Activated T-cell treated with anti-CD3 and anti-CD28 coated beads, Interleukin-2, amount 50 U/mL, for 24 hours (primary cell): ENCODE data around the gene USH1G.

ENCODE experiments used
- DNase-seq: peaks from one replicate; pipeline ENCODE4 v3.0.0-alpha.2; 2020
- H3K27ac Mint-ChIP-seq: 2 replicates; pipeline ENCODE4 v1.8.0; 2020; ENCODE audit warnings: mild to moderate bottlenecking, mixed read lengths
- H3K27me3 Mint-ChIP-seq: 2 replicates; pipeline ENCODE4 v1.8.0; 2020; ENCODE audit warnings: mixed read lengths
- H3K36me3 Mint-ChIP-seq: 2 replicates; pipeline ENCODE4 v1.8.0; 2020; ENCODE audit warnings: low read depth, mixed read lengths
- H3K4me1 Mint-ChIP-seq: 2 replicates; pipeline ENCODE4 v1.8.0; 2020; ENCODE audit warnings: low read depth, mixed read lengths
- H3K4me3 Mint-ChIP-seq: 2 replicates; pipeline ENCODE4 v1.8.0; 2020; ENCODE audit warnings: mild to moderate bottlenecking, moderate library complexity, mixed read lengths
- H3K9me3 Mint-ChIP-seq: 2 replicates; pipeline ENCODE4 v1.8.0; 2020; ENCODE audit warnings: mixed read lengths

The USH1G gene

DNA sequence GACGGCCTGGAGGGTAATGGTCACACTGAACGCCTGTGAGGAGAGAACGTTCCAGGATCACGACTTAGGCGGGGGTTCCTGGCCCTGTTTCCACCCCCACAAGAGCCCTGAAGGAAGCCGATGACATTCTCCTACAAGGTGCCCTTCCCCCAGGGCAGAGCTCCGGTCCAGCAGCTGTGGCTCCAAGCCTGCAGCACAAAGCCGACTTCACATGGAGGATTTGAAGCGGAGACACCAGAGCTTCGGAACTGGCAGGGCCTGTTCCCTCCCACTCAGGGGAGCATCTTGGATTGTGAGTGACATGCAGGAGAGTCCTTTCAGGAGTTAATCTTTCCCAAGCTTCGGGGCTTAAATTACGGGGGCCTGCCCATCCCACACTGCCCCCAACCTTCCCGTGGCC lies 34.6 kb downstream of the USH1G start:
- Mint-ChIP-seq H3K27me3 (peaks cover 36% of the 10 kb centered on the region), H3K4me1 (peaks cover 3% of the 10 kb centered on the region), H3K4me3 (no peak overlapping the region), H3K27ac (no peak overlapping the region), H3K36me3 (no peaks in the 10 kb centered on the region), H3K9me3 (no peaks in the 10 kb centered on the region)
- no peak for DNase-seq

DNA sequence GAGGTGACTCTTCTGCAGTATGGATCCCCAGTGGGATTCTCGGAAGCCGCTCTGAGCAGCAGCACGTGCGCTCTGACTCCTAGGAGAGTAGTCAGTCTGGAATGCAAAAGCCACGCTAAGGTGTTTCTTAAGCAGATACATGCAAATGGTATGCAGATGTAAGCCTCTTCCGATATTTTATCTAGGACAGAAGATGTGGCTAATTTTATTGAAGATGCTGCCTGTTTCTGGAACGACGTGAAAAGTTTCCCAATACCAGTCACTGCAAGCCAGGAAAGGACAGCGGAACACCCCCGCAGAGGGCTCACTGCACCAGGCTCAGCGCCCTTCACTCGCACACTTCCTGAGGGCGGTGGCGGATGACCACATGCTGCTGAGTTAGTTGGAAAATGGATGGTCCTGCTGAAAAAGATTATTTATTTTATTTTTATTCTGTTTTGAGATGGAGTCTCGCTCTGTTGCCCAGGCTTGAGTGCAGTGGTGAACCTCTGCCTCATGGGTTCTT lies 39.8 kb downstream of the USH1G start:
- H3K27me3 Mint-ChIP-seq, result peaks cover 23% of the 10 kb centered on the region
- H3K9me3 Mint-ChIP-seq, result no peaks in the 10 kb centered on the region
- no peak for DNase-seq
- H3K27ac Mint-ChIP-seq, result no peak overlapping the region
- no peak overlapping the region for H3K4me3 Mint-ChIP-seq
- H3K4me1 Mint-ChIP-seq, result no peaks in the 10 kb centered on the region
- no peaks in the 10 kb centered on the region for H3K36me3 Mint-ChIP-seq

DNA sequence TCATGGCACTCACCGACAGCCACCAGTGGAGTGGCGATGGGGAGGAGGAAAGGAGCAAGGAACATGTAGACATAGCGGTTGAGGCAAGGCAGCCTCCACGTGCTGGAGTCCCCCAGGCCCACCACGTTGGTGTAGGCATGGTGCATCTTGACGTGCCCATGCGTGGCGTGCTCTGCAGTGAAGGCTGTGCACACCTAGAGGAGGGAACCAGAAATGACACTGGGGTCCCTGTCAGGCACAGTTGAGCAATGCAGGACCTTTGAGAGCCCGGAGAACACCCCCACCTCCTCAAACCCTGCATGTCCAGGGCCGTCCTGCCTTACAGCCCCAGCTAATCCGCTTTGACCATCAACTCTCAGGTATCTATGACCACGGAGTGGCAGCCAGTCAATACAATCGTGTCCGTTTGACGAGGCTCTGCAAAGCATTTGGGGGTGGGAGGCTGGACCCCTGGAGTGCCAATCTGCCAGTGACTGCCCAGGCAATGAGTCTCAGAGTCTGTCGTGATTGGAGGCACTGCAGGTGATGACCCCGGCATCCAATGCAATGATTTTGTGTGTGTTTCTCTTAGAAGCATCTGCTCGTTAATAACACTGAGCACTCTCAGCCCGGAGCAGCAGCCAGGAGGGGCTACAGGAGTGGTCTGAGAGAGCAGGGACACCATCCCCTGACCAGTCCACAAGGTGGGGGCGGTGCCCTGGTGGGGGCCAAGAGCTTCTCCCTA lies 40.4 kb downstream of the USH1G start:
- Mint-ChIP-seq H3K36me3 (no peaks in the 10 kb centered on the region), H3K9me3 (no peaks in the 10 kb centered on the region), H3K27me3 (peaks cover 23% of the 10 kb centered on the region), H3K4me1 (no peaks in the 10 kb centered on the region), H3K27ac (no peak overlapping the region), H3K4me3 (no peak overlapping the region)
- no peak for DNase-seq

DNA sequence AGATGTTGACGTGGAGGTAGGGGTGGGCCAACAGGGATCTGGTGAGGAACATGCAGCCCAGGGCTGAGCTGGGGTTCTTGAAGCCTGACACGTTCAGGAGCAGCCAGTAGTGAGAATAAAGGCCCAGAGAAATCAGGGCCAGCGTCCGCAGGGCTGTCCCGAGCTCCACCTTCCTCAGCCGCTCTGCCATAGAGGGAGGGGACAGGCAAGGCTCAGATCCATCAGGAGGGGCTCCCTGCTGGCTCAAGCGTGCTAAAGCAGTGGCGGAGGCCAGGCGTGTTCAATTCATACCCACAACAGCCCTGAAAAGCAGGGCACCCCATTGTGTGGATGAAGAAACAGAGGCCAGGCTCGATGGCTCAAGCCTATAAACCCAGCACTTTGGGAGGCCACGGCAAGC lies 42.0 kb downstream of the USH1G start:
- no peak overlapping the region for H3K4me3 Mint-ChIP-seq
- no peaks in the 10 kb centered on the region for H3K36me3 Mint-ChIP-seq
- no peaks in the 10 kb centered on the region for H3K9me3 Mint-ChIP-seq
- no peak for DNase-seq
- H3K27me3 Mint-ChIP-seq, result peaks cover 16% of the 10 kb centered on the region
- no peak overlapping the region for H3K27ac Mint-ChIP-seq
- no peaks in the 10 kb centered on the region for H3K4me1 Mint-ChIP-seq

DNA sequence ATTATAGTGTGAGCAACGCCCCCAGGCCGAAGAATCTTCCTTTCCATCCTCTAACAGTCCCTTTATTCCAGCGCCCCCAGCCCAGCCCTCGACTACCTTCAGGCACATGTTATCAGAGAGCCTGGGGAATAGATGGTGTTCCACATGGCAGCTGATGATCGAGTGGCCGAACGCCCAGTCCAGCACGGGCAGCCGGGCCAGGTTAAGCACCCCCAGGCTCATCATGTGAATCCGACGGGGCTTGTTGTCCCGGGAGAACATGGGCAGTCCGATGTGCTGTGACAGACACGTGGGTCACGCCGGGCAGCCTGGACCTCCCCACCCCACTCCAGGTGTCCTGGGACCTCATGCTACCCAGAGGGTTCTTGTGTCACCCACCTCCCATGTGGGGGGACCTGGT lies 43.7 kb downstream of the USH1G start:
- Mint-ChIP-seq H3K9me3 (no peaks in the 10 kb centered on the region), H3K4me3 (no peak overlapping the region), H3K27me3 (peaks cover 6% of the 10 kb centered on the region), H3K4me1 (peaks cover 8% of the 10 kb centered on the region), H3K27ac (no peak overlapping the region), H3K36me3 (no peaks in the 10 kb centered on the region)
- no peak for DNase-seq

DNA sequence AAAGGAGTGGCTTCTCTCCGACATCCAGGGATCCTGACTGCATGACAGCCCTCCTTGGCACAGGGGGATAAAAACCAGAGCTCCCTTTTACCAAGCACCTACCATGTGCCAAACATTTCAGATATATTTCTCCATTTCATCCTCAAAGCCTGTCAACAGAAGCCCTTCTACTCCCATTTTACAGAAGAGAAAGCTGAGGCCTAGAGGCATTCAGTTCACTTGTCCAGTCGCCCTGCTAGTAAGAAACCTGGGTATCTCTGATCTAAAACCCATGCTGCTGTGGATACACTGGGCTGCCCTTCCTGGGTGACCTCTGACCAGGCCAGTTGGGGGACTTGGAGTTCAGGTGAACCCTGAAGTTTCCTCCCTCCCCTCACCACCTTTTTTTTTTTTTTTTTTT lies 44.4 kb downstream of the USH1G start:
- no peak overlapping the region for H3K4me3 Mint-ChIP-seq
- H3K27me3 Mint-ChIP-seq, result peaks cover 6% of the 10 kb centered on the region
- H3K4me1 Mint-ChIP-seq, result peaks cover 13% of the 10 kb centered on the region
- H3K9me3 Mint-ChIP-seq, result no peaks in the 10 kb centered on the region
- no peak overlapping the region for H3K27ac Mint-ChIP-seq
- DNase-seq, result no peak
- H3K36me3 Mint-ChIP-seq, result peaks cover 3% of the 10 kb centered on the region

DNA sequence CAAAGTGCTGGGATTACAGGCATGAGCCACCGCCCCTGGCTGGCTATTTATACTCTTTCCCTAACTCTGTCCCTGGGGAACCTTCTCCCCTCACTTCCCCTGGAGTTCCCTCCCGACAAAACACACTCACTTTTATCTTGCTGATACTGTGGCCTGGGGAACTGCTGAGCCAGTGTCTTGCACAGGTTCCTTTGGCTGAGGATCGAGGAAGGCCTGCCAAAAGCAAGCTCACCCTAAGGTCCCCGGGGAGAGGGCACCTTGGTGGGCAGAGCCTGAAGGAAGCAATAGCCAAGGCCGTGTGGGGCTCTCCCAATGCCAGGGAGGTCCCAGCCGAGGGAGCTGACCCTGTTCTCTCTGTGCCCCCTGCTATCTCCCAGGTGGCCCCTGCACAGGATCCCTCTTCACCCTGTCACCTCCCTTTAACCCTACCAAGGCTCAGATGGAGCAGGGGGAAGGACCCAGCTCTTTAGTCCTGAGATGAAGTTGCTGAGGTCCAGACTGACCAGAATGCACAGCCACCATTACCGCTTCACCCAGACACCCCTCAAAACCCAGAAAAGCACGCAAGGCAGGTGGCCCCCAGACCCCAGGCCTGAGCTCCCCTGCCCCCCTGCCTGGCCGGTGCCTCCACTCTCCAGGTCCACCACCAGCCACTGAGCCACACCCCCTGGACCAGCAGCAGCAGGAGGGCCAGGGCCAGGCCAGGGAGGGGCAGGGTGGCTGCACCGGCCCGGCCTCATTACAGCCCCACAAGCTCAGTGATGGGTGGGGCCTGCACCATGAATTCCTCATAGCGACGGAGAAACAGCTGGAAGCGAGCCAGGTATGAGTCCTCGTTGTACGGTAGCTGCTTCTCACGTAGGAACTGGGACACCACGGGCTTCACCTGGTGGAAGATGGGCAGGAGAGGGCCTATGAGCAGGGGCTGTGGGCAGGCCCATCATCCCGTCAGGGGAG lies 45.2 kb downstream of the USH1G start:
- no peak overlapping the region for H3K4me3 Mint-ChIP-seq
- DNase-seq, result no peak
- peaks cover 6% of the 10 kb centered on the region for H3K27me3 Mint-ChIP-seq

DNA sequence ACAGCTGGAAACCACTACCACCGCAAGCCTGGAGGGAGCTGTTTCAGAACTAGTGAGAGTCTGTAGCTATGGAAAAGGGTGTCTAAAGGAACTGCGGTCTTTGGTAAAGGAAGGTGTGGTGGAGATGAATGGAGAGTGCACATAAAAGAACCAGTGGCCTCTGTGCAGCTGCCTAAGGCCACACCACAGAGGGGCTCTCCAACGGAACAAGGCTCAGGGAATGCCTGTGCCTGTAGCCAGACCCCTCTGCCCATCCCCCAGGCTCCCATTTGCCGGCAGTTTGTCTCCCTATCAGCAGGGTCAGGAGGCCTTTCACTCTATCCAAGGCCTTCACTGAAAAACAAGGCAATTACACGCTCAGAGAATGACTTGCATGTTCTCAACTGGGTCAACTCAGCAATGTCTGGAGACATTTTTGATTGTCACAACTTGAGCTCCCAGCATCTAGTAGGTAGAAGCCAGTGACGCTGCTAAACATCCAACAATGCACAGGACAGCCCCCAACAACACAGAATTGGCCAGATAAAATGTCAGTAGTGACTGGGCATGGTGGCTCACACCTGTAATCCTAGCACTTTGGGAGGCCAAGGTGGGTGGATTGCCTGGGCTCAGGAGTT lies 47.0 kb downstream of the USH1G start:
- H3K4me3 Mint-ChIP-seq, result no peak overlapping the region
- H3K4me1 Mint-ChIP-seq, result peaks cover 28% of the 10 kb centered on the region
- peaks cover 7% of the 10 kb centered on the region for H3K36me3 Mint-ChIP-seq
- H3K27ac Mint-ChIP-seq, result no peak overlapping the region
- no peak for DNase-seq
- no peaks in the 10 kb centered on the region for H3K27me3 Mint-ChIP-seq
- no peaks in the 10 kb centered on the region for H3K9me3 Mint-ChIP-seq

More for the DNA sequence above, 45.2 kb downstream of the USH1G start:
- no peak overlapping the region for H3K27ac Mint-ChIP-seq
- H3K9me3 Mint-ChIP-seq, result no peaks in the 10 kb centered on the region
- H3K4me1 Mint-ChIP-seq, result peaks cover 13% of the 10 kb centered on the region
- peaks cover 7% of the 10 kb centered on the region for H3K36me3 Mint-ChIP-seq

DNA sequence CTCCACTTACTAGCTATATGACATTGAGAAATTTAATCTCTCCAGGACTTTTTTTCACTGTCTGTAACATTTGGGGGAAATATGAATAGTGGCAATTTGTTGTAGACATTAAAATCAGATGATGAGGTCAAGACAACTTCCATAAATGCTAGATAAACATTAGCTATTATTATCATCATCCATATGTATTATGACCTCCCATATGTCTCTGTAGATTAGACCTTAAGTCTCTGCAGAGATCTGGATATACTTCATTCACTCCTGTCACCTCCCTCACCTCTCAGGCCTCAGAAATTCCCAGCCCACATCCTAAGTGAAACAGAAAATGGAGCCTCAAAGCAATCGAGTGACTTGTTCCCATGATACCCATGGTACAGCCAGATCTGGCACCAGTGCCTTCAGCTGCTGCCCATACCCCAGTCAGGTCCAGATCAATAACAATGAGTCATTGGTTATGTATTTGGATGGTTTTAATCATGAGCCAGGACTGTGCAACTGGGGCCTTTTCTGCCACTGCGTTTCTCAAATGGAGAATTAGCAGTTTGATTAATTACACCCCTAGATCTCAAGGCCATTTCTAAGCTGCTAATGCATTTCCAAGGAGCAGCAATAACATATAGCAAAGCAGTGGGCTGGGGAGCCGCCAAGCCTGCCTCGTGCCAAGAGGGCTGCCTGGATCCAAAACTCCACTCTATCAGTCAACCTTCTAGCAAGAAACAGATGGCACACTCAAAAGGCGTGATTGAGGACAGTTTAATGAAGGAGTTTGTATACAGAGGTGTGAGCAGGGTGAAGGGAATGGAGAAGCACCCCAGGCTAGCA lies 47.7 kb downstream of the USH1G start:
- H3K27me3 Mint-ChIP-seq, result no peaks in the 10 kb centered on the region
- H3K4me1 Mint-ChIP-seq, result peaks cover 30% of the 10 kb centered on the region
- no peak for DNase-seq
- peaks cover 7% of the 10 kb centered on the region for H3K36me3 Mint-ChIP-seq
- H3K27ac Mint-ChIP-seq, result no peak overlapping the region
- H3K4me3 Mint-ChIP-seq, result no peak overlapping the region
- no peaks in the 10 kb centered on the region for H3K9me3 Mint-ChIP-seq

DNA sequence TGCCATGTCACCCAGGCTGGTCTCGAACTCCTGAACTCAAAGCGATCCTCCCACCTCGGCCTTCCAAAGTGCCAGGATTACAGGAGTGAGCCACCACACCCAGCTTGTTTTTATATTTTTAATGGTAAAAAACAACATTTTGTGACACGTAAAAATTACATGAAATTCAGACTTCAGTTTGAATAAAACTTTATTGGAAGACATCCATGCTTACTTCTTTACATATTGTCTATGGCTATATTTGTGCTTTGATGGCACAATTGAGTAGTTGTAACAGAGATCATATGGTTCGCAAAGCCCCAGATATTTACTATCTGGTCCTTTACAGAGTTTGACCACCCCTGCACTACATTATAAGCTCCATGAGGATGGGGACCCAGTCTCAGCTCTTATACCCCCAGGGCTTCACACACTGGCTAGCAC lies 48.4 kb downstream of the USH1G start:
- Mint-ChIP-seq H3K27me3 (no peaks in the 10 kb centered on the region), H3K4me3 (peak overlapping the region; percentile 33), H3K27ac (no peak overlapping the region), H3K36me3 (peaks cover 7% of the 10 kb centered on the region), H3K4me1 (peaks cover 30% of the 10 kb centered on the region), H3K9me3 (no peaks in the 10 kb centered on the region)
- no peak for DNase-seq

DNA sequence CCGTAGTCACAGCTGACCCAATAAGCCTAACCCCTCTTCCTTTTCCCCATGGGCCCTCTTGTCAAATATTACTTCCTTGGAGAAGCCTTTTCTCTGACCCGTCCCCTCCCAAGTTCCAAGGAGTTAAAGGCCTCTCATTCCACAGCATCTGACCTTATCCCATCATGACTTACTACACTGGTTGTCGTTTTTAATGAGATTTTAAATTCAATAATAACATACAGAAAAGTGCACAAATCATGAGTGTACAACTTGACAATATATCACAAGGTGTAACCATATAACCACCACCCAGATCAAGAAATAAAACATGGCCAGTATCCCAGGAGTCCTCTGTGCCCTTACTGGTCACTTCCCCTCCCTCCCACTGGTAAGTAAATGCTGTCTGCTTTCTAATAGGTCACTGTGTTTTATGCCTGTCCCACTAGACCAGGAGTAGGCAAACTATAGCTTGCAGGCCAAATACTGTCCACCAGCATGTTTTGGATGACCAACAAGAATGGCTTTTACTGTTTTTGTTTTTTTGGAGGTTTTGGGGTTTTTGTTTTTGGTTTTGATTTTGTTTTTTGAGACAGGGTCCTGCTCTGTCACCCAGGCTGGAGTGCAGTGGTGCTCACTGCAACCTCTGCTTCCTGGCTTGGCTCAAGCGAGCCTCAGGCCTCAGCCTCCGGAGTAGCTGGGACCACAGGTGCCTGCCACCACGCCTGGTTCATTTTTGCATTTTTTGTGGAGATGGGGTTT lies 49.0 kb downstream of the USH1G start:
- H3K27me3 Mint-ChIP-seq, result no peaks in the 10 kb centered on the region
- no peaks in the 10 kb centered on the region for H3K9me3 Mint-ChIP-seq
- DNase-seq, result no peak
- H3K4me3 Mint-ChIP-seq, result peak overlapping the region; percentile 81
- peak overlapping the region; percentile 96 for H3K27ac Mint-ChIP-seq
- H3K4me1 Mint-ChIP-seq, result peaks cover 30% of the 10 kb centered on the region
- H3K36me3 Mint-ChIP-seq, result peaks cover 7% of the 10 kb centered on the region

DNA sequence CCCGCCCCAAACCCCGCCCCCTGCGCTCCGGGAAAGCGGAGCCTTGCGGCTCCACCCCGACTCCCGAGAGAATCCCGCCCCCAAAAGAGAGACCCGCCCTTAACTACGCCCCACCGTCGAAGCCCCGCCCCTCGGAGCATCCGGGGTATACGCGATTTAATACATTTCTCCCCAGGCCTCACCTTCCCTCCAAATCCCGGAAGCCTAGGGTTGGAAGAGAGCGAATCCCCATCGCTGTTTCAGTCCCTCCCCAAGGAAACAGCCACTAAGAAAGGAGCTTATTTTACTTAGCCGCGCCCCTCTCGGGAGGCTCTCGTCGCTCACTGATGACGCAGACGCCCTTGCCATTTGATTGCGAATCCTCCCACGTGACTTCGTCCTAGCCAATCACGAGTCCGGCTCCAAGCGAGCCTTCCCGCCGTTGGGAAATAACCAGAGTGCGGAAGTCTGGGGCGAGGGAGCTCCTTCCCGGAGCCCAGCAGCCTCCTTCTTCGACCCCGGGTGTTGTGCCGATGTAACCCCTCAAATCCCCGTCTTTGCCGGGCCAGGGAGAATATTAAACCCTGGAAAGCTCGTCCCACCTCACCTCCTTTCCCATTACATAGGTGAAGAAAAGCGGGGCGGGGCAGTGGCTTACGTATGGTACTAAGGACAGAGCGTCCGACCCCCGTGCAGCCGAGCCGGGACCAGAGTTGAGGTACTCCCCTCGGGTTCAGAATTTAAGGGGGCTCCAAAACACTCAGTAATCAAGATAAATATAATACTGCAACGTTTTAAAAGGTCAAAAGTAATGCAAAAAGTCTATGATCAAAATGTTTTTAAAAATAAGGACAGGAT lies 49.8 kb downstream of the USH1G start:
- H3K36me3 Mint-ChIP-seq, result peaks cover 7% of the 10 kb centered on the region
- H3K4me1 Mint-ChIP-seq, result peaks cover 30% of the 10 kb centered on the region
- H3K9me3 Mint-ChIP-seq, result no peaks in the 10 kb centered on the region
- peak; percentile 99 for DNase-seq
- H3K27me3 Mint-ChIP-seq, result no peaks in the 10 kb centered on the region
- H3K27ac Mint-ChIP-seq, result peak overlapping the region; percentile 96
- H3K4me3 Mint-ChIP-seq, result peak overlapping the region; percentile 81
